ENCODE measurements around the gene BEST1. TPM values are rescaled to one million over a fixed set of nuclear protein-coding genes. Genes with fewer than 3 reads are reported as not detected.

BEST1 gene
- total RNA-seq, 1 donor from 2014 or later: 1.1 TPM

DNA sequence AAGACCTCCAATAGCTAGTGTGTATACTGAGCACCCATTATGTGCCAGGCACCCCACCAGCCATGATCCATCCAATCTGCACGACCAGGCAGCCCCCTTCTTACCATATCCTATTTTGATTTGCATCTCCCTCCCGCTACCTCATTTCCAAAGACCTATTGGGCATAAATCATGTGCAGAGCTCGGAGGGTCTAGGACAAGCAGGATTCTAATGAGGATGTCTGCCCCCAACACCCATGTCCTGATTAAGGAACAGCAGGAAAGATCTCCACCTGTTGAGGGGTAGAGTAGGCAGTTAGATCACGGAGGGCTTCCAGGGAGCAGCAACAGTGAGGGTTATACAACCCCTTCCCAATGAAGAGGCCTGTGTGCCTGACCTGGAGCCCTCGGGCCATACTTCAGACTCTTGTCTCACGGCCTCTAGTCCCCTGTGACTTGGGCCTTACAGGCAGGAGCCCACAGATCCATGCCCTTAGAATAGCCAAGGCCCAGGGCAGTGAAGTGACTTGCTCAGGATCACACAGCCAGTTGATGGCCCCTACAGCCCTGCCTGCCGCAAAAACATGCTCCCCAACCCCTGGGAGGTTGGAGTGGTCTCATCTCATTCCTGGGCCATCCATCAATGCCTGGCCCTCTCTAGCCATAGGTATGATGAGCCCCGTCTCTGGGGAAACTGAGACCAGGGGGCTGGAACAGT is 36.3 kb upstream of the BEST1 start:
- intact Hi-C loops (cut with DNase I): no loop called here
- DNase-seq (ENCODE audit: low spot score): peak; percentile 41

DNA sequence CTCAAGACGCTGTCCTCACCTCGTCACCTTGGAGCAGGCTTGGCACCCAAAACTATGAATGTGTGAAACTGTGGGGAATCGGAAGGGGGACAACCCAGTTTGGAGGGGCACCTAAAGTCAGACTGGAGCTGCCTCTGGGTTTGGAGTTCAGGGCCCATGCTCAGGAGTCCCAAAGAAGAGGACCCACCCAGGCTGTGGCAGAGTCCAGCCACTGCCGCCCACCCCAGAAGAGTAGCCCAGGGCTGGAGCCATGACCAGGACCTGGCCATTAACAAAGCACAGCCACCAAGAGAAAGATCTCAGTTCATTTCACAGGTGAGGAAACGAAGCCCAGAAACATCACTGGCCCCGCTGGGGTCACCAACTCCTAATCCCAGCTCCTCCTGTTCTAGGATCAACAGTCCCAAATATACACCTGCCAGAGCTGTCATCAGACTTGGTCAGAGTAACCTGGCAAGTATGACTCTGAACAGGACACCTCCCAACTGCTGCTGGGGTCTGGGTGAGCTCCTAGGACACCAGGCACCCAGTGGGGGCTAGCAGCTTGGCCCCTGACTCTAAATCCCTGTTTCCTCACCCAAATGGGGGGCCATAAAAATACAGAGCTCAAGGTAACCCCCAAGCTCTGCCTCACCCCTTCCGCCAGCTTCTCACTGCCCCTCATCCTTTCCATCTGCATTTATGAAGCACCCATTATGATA is 35.5 kb upstream of the BEST1 start:
- intact Hi-C loops (cut with DNase I): no loop called here
- DNase-seq (ENCODE audit: low spot score): peak; percentile 27

DNA sequence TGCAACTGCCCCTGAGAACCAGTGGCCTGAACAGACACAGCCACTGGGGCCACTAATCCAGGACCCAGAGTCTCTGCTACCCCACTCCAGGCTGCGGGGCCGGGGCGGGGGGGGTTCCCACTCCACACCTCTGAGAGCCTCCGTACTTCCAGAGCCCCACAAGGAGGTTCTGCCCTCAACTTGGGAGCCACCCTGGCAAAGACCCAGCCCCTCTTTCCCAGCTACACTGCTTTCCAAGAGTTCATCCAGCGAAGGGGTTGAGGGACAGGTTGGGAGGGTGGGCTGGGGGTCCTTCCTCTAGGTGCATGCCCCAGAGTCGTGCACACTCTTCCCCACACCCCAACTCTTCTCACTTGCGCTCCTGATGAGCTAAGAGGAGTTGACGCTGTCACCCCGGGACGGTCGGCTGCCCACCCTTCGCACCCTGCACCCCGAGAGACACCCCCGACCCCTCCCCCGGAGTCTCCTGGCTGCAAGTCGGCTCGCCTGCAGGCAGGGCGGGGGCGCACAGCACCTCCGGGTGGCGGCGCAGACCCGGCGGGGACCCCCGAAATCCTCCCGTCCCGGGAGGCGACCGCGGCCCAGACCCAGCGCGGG is 33.3 kb upstream of the BEST1 start:
- intact Hi-C loops (cut with DNase I): no loop called here
- no peak for DNase-seq (ENCODE audit: low spot score)

DNA sequence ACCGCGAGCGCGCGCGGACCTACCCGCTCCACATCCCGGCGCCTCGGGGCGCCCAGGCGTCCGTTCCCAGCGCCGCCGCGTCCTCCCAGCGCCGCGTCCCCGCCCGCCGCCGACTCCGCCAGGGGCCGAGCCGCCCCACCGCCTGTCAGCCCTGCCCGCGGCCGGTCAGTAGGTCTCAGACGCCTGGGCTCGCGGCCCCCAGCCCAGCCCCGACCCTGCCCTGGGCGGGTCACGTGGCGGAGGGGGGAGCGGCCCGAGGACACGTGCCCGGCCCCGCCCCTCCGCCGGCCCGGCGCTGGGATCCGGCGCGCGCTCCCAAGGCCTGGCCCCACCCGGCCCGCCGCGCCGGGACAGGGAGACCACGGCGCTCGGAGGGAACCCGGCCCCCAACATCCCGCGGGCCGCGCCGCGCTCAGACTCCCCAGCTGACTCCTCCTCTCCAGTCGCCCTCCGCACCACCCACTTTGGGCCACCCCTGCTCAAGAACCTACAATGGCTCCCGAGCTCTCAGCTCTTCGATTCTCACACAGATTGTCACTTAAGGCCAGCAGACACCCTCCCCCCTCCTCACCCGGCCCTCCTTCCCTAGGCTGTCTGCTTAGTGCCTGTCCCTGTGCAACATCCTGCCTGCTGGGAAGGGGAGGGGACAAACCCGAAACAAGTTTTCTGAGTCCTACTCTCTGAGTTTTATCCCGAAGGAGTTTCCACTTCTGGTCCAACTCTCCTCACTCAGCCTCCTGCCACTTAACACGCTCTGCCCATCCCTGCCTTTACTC is 32.6 kb upstream of the BEST1 start, which contains the start of gene RAB3IL1:
RAB3IL1 (minus strand) TSS at position 233 of the 776 bp plus-strand sequence; CDS start at position 34, 199 bp downstream.
- peak; percentile 86 for DNase-seq (ENCODE audit: low spot score)

DNA sequence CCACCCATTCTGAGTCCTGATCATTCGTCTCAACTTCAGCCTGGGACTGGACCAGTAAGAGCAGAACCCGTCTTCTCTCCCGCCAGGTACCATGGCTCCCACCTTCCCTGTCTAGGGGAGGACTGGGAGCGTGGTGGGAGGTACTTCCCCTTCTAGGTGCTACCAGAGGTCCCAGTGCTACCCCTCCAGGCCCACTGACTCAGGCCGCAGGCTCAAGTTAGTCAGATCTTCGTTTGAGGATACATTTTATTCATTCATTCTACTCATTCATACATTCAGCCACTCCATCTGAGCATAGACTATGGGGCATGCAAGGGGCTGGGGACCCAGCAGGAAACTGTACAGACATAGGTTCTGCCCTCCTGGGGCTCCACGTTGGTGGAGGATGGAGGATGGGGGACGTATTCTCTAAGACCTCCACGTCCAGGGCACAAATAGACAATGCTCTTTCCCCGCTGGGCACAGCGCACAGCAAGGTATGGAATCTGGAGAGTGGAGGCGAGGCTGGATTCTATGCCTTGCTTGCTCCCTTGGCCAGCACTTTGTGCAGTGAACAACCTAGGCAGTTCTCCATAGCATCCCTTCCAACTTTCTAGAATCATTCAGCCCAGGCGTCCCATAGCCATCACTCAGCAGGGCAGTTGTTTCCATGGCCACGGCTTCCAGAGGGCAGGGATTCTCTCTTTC is 31.8 kb upstream of the BEST1 start:
- DNase-seq (ENCODE audit: low spot score): no peak
- intact Hi-C loops (cut with DNase I): no loop called here

More for the DNA sequence above, 32.6 kb upstream of the BEST1 start, which contains the start of gene RAB3IL1:
- intact Hi-C loops (cut with DNase I): no loop called here

DNA sequence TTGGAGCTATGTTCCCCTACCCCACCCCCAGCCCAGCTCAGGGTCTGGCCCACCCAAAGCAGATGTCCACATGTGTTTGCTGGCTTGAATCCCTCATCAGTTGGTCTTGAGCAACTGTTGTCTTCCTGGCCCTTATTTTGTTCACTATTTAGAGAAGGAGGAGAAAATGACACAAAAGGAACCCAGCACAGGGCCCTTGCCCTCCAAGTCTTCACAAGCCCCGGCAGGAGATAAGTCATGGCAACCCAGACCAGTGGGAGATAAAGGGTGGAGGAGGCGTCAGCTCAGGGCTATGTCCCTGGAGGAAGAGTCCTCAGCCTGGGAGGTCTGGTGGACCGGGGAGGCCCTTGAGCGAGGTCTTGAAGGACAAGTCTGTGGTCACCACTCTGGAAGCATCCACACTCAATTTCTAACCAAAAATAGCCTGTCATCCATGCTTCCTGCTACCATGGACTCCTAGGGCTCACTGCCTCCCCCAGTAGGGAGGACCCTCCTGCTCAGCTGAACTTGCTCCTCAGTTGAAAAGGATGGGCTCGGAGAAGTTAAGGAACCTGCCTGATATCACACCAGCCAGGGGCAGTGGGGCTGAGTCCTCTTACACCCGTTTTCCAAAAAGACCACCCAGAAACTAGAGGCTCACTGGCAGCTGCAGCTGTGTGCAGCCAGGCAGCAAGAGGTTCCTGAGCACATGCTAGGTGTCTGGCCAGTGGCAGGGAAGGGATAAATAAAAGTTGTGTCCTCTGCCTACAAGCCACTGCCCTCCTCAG is 31.0 kb upstream of the BEST1 start:
- intact Hi-C loops (cut with DNase I): no loop called here
- no peak for DNase-seq (ENCODE audit: low spot score)

DNA sequence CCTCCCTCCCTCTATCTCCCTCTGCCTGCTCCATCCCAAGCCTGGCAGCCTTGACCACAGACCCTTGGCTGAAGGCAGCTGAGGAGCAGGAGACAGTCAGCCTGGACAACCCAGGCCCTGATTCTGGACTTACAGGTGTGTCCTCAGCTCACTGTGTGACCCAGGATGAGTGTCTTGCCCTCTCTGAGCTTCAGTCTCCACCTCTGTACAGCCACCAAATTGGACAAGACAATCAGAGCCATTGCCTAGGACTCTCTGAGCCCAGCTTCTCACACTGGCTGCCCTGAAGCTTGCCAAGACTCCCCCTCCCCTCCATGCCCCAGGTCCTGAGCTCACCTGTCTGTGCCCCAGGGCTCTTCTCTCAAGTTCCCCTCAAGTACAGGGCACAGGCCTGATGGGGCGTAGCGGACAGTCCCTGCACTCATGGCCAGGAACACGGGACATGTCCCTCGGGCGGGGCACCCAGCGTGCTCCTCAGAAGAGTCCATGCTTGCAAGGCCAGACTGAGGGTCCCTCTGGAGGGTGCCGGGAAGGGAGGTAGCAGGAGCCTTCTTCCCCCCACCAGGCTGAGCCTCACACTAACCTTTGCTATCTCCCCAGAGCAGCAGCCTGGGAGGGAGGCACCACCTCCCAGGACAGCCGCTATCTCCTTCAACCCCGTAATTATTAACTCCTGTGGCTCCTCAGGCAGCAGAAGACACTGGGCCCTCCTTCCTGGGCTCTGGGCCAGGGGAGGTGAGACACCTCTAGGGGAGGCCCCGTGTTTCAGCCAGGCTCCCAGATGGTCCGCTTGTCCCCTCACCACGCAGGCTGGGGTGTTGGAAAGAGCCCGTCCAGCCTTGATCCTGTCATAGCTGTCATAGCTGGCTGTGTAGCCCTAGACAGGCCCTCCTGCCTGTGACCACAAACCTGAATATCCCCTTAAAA is 30.2 kb upstream of the BEST1 start:
- DNase-seq (ENCODE audit: low spot score): no peak
- intact Hi-C loops (cut with DNase I): no loop called here

DNA sequence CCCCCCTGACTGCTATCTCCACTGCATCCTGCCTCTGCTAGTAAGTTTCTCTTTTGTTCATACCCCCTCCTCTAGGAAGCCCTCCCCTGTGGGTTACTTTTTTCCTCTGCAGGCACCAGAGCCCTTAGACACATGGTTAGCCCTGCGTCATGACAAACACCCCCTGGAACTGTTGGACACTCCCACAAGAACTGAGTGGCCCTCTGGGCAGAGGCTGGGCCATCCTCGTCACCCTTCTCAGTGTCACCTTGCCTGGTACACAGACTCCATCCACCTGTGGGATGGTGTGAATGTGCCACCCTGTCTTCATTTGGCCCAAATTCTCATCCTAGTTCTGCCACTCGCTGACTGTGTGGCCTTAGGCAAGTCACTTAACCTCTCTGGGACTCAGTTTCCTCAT is 28.7 kb upstream of the BEST1 start:
- intact Hi-C loops (cut with DNase I): no loop called here
- no peak for DNase-seq (ENCODE audit: low spot score)

DNA sequence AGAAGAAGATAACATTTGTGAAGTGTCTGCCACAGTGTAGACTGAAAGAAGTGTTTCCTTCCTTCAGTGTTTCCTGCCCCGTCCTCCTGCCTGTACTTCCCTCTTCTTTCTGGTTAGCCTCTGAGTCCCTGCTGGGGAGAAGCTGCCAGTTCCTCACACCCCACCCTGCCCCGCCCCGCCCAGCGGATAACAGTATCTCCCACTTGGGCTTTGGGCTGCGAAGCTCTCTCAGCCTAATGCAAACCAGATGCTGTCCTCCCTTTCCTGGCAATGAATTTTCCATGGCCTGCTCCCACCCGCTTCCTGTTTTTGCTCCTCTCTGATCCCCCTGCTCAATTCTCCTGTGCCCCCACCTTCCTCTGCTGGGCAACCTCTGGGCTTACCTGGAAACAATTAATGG is 27.6 kb upstream of the BEST1 start:
- intact Hi-C loops (cut with DNase I): no loop called here
- DNase-seq (ENCODE audit: low spot score): peak; percentile 92

DNA sequence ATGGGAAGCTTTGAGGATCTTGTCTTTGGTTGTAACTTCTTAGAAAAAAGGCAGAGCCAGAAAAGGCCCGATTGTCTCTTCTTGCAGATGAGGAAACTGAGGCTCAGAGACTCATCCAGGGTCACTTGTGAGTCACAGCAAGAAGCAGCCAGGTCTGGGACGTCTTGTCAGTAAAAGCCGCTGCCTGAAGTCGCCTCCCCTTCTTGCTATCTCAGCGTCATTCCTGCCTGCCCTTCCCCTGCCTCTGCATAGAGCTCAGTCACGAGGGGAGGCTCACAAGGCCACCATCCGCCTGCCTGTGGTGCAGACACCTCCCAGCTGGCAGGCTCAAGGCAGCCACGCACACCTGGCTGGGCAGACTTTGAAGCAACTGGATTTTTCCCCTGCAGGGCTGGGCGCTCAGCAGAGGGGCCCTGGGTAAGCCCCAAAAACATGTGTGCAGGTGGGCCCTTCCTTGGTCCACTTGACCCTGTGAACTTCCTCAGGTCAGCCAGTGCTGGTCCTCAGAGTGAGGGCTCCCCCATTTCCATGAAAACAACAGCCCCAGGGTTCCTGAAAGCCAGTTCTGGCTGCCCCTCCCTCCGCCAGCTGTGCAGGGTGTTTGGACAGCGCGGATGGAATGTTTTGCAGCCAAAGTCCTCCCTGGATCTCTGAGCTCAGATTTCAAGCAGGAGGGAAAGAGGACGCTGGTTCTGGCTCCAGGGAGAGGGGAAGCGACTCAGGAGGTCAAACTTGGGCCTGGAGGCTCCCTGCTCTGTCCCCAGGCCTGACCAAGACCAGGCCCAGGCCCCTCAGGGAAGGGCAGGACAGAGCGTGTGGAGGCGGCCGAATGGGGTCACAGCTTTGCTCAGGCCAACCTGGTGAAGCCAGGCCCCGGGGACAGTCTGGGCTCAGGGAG is 26.7 kb upstream of the BEST1 start:
- intact Hi-C loops (cut with DNase I): no loop called here
- no peak for DNase-seq (ENCODE audit: low spot score)

DNA sequence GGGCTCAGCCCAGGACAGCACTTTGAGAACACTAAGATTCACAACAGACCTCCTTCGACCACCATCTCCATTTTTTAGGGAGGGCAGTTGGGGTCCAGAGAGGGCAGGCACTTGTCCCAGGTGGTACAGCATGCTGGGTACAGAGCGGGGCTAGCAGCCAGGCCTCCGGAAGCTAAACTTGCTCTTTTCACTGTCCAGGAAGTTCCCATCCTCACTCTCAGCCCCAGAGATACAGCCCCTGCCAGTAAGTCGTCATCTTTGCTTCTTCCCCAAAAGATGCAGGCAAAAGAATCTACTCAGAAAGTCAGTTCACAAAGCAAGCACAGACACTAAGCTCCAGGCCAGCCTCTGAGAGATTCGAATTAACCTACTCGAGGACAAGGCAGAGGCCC is 26.1 kb upstream of the BEST1 start:
- DNase-seq (ENCODE audit: low spot score): no peak
- intact Hi-C loops (cut with DNase I): no loop called here

DNA sequence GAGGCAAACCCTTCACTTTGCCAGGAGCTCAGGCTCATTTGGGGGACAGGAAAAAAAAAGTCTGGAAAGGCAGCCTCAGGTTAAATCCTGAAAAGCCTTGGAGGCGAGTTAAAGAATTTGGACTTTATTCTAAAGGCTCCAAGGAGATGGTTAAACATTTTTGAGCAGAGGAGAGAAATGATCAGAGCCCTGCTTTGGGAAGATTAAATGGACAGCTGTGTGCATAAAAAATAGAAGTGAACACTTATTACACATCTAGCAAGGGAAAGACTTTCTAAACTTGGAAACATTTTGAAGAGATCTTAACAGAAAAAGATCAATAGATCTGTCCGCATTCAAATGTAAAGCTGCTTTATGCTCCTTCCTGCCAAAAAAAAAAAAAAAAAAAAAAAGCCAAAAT is 24.4 kb upstream of the BEST1 start:
- DNase-seq (ENCODE audit: low spot score): no peak
- intact Hi-C loops (cut with DNase I): no loop called here

DNA sequence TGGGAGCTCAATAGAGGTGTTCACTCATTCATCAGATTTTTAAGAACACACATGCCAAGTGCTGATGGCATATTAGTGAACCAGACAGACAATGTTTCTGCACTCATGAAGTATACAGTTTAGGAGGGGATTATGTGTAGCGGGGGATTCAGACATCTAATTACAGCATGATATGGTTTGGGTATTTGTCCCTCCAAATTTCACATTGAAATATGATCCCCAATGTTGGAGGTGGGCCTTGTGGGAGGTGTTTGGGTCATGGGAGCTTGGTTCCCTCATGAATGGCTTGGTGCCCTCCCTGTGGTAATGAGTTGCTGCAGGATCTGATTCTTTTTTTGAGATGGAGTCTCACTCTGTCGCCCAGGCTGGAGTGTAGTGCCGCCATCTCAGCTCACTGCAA is 23.9 kb upstream of the BEST1 start:
- DNase-seq (ENCODE audit: low spot score): no peak
- intact Hi-C loops (cut with DNase I): no loop called here

DNA sequence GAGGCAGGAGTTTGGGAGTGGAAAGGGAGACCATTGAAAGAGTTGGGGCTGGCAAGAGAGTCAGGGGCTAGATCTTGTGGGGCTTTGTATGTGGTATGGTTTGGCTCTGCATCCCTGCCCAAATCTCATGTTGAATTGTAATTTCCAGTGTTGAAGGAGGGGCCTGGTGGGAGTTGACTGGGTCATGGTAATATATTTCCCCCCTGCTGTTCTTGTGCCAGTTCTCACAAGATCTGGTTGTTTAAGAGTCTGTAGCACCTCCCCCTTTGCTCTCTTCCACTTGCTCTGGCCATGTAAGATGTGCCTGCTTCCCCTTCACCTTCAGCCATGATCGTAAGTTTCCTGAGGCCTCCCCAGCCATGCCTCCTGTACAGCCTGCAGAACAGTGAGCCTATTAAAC is 22.6 kb upstream of the BEST1 start:
- intact Hi-C loops (cut with DNase I): no loop called here
- DNase-seq (ENCODE audit: low spot score): no peak

DNA sequence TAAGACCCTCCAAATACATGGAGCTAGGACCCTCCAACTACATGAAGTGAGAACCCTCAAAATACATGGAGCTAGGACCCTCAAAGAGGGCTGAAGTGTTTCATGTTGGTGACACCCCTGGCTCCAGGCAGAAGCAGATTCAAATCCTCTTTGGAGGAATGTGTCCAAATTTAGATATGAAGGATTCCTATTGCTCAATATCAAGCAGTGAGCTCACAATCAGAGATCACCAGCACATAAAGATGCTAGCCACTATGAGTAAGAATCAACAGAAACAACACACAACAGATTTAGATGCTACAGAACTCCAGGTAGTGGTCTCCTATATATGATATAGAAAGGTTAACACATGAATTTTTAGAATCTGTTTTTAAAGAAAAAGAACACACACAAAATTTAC is 21.5 kb upstream of the BEST1 start:
- no peak for DNase-seq (ENCODE audit: low spot score)
- intact Hi-C loops (cut with DNase I): no loop called here

DNA sequence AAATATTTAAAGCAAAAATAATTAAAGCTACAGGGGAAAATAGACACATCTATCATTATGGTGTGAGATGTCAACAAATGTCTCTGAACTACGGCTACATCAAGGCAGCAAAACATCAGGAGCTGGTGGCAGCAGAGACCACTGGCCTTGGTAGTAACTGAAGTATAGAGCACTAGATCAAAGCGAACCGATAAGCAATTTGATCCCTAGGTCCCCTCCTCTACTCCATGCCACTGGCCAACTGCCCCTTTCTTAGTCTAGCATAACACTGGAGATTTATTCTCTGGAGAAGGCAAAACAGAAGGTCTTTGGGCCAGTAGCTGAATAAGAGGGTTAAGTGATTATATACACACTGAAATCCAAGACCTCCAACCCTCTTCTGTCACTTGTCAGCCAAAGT is 19.2 kb upstream of the BEST1 start:
- no peak for DNase-seq (ENCODE audit: low spot score)
- intact Hi-C loops (cut with DNase I): no loop called here

DNA sequence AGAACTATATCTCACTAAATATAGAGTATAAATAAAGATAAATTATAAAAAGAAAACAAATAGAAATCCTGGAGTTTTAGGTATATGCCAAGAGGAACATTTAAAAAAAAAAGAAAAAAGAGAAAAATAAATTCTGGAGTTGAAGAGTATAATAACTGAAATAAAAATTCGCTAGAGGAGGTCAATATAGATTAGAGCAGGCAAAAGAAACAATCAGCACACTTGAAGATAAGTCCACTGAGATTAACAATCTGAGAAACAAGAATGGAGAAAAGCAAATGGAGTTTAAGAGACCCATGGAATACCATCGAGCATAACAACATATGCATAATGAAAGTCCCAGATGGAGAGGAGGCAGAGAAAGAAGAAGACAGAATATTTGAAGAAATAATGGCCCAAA is 14.3 kb upstream of the BEST1 start:
- no peak for DNase-seq (ENCODE audit: low spot score)
- intact Hi-C loops (cut with DNase I): no loop called here

Measured in cardiac septum (tissue), 1 donor.